NCI-H526 treated with DMSO at 0.1 percent for 48 hours (cell line): Measurements from ENCODE around the gene CNOT9.

Experiments used
- DNase-seq: peaks from one replicate; lab custom pipeline; 2025; lab: John Stamatoyannopoulos, UW

The CNOT9 gene

DNA sequence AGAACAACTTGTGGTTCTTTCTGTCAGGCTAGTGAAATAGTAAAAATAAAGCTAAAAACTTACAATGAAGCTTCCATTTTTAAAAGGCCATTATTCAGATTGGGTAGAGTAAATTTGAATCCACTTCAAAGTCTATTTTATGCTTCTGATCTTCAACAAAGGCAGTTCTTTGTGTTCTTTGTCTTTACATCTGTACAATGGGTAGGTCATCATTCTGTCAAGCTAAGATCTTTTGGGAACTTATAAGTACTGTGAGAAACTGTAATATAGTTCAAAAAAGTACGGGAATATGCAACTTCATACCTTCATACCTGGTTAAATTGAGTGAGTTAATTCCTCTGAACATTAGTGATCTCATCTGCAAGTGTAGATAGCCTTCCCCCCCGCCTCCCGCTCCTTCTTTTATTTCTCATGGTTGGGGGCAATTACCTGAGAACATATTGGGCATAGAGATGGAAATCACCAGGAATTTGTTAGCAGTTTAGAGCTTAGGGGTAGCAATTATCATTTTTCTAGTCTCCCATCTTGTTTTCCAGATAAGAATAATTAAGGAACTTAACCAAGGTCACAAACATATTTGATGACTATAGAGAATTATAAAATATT lies 9.7 kb downstream of the CNOT9 start:
- DNase-seq, result no peak

DNA sequence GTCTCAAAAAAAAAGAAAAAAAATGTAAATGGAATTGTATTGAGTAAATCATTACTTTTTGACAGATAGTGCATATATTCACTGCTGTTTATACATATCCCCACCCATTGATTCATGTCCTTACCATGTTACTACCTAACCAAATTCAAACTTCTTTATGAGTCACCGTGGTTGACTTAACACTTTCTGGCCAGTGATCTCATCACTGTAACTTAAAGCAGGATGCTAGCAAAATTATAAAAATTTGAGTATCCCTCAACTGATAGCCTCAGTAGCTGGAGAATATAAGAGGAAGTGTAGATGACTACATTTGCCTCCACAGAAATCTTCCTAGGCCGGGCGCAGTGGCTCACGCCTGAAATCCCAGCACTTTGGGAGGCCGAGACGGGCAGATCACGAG lies 13.4 kb downstream of the CNOT9 start:
- no peak for DNase-seq

DNA sequence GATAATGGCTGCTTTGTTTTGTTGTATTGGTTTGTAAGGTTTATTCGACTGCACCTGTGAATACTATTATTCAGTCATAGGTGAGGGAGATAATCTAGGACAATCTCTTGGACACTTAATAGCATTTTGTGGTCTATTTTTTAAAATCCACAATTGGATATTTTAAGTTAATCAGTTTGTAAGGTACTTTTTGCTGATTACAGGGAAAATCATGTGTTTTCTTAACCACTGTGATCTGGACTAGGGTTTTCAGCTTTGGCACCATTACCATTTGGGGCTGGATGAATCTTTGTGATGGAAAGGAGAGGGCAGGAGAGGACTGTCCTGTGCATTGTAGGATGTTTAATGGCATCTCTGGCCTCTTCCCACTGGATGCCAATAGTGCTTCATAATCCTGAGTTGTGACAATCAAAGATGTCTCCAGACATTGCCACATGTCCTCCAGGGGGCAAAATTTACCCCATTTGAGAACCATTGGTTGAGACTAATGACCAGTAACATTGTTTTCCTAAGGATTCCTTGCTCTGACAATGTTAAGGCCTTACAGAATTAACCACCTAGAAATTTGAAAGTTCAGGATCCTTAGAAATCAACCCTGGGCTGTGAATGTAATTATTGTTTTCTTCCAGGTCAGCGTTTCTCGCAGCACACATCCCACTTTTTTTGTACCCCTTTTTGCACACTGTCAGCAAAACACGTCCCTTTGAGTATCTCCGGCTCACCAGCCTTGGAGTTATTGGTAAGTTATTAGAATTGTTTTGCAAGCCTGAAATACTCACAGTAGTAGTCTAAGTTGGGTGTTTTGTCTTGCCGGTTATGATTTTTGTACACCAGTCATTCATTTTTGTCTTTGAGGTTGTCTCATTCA lies 15.6 kb downstream of the CNOT9 start:
- DNase-seq, result no peak

DNA sequence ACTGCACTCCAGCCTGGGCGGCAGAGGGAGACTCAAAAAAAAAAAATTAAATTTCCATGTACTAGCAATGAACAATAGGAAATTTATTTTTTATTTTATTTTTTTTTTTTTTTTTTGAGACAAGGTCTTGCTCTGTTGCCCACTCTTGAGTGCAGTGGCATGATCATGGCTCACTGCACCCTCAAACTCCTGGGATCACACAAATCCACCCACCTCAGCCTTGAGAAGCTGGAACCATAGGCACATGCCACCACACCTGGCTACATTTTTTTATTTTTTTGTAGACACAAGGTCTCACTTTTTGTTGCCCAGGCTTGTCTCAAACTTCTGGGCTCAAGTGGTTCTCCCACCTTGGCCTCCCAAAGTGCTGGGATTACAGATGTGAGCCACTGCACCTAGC lies 16.9 kb downstream of the CNOT9 start:
- no peak for DNase-seq

DNA sequence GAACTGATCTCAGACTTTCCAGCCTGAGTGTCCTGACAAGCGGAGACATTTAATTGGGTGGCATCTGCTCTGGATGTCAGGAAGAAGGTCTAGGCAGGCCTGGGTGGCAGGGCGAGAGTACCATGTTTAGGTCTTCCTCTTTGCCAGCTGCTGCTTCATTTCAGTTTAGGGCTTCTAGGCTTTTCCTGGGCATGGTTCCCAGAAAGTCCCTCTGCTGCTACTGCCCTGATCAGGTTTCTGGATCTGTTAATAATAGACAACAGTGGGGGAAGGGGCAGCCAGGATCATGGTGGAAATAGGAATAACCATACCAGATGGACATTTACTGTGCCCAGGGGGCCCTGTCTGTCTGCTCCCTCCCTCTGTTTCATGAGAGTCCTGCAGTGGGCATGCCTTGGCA lies 36.8 kb downstream of the CNOT9 start:
- DNase-seq, result no peak

DNA sequence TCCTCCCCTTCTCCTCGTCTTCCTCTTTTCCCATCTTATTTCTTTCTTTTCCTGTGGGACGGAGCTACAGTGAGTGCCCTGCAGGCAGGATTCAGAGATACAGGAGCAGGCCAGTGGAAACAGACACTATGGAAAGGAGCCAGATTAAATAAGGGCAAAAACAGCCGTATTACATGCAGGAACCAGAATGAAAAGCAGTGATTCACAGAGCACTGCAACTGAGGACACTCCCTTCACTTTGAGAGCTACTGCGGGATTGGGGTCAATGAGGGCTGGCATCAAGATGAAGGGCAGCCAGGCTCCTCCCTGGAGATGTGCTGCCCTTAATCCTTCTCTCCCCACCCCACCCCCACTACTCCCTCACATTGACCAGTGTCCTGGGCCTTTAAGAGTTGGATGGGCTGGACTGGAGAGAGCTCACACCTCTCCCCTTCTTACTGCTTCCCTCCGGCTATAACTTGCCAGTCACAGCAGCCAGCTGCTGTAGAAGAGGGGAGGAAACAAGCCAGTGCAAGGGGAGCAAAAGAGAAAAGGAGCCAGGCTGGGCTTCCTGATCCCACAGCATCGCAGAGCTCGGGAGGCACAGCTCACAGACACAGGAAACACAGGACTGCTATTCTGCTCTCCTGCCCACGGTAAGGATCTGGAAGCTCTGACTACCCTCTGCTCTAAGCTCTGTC lies 38.9 kb downstream of the CNOT9 start, which contains the start of gene PLCD4:
PLCD4 (plus strand) TSS at position 464 of the 680 bp plus-strand sequence. CDS start 7,841 bp downstream, outside the sequence.
- no peak for DNase-seq

DNA sequence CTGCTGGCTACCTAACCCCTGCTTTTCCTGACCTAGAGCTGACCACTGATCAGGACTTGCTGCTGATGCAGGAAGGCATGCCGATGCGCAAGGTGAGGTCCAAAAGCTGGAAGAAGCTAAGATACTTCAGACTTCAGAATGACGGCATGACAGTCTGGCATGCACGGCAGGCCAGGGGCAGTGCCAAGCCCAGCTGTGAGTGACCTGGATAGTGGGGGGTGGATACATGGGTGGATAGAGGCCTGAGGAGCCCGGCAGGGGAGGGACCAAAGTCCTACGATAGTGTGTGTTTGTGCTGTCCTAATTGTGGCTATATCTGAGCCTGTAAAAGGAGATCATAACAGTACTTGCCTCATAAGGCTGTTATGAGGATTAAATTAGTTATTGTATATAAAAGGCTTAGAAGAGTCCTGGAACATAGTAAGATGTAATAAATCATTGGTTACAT lies 47.3 kb downstream of the CNOT9 start:
- DNase-seq, result no peak

DNA sequence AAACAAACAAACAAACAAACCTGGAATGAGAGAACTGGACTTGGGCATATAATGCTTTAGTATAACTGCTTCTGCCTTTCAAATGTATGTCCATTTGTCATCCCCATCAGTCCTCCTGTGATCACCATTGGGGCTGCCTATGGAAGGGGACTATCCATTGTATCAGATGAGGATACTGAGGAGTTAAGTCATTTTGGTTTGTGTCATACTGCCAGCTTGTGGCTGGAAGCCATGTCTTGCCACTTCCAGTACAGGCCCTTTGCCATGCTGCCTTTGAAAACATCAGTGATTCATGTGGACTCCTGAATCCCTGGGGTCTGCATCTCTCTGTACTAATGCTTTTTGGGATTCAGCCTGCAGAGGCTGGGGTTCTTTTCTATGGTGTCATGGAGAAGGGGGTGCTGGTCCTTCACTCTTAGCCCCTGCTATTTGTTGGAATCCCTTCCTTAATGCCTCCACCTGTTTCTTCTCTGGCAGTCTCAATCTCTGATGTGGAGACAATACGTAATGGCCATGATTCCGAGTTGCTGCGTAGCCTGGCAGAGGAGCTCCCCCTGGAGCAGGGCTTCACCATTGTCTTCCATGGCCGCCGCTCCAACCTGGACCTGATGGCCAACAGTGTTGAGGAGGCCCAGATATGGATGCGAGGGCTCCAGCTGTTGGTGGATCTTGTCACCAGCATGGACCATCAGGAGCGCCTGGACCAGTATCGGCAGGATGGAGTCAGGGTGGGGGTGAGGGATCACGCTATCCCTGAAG lies 49.6 kb downstream of the CNOT9 start:
- no peak for DNase-seq

DNA sequence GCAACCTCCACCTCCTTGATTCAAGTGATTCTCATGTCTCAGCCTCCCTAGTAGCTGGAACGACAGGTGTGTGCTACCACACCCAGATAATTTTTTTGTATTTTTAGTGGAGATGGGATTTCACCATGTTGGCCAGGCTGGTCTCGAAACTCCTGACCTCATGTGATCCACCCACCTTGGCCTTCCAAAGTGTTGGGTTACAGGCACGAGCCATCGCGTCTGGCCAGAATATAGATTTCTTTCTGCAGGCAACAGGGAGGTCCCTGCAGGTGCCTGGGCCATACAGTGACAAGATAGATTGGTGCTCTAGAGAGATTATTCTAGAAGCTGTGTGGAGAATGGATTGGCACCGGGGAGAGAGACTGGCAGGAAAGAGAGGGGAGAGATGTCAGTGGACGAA lies 52.4 kb downstream of the CNOT9 start:
- no peak for DNase-seq

DNA sequence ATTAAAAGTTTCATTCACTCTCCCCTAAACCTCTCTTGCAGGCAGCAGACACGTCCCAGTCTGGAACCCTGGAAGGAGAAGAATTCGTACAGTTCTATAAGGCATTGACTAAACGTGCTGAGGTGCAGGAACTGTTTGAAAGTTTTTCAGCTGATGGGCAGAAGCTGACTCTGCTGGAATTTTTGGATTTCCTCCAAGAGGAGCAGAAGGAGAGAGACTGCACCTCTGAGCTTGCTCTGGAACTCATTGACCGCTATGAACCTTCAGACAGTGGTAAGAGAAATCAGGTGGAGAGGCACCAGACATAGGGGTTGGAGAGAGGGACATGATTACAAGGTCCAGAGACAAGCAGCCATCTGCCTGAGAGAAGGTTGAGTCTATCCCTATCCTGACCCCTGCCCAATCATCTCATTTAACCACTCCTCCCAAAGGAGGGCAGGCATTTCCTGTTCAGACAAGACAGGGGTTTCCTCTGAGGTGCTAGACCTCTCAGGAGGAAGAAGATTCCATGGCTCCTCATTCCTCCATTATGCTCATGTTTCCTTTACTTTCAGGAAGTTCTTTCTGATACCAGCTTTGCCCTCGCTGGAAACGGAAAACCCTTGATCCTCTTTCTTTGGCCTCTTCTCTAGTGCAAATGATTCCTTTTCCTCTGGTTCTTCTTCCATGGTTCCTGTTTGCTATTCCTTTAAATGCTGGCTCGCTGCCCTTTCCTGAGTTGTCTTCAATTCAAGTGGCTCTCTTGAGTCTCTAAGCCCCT lies 54.1 kb downstream of the CNOT9 start:
- DNase-seq, result no peak

DNA sequence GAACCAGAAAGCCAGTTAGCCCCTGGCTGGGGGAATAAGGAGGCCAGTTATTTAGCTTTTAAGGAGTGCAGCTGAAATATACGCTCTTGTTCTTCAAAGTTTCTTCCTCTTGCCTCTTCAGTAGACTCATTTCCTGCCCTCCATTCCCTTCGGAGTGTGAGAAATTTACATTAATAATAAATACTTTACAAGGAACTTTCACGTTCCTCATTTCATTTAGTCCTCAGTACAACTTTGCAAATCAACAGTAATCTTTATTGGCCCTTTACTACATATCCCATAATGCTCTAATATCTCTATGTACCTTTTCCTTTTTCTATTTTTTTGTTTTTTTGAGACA lies 54.7 kb downstream of the CNOT9 start:
- DNase-seq, result no peak

DNA sequence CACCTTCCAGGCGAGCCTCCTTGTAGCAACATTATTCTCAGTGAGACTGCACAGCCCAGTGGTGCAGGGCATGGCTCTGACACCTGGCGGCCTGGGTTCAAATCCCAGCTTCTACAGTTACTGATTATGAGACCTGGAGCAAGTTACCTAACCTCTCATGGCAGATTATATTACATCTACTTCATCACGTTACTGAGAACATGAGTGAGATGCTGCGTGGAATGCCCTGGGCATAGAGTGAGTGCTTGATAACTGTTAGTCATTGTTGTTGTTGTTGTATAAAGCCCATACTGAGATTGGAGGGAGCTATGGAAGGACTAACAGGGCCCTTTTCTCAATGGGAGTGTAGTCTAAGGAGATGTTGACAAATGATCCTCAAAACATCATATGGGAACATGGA lies 57.7 kb downstream of the CNOT9 start:
- DNase-seq, result no peak

DNA sequence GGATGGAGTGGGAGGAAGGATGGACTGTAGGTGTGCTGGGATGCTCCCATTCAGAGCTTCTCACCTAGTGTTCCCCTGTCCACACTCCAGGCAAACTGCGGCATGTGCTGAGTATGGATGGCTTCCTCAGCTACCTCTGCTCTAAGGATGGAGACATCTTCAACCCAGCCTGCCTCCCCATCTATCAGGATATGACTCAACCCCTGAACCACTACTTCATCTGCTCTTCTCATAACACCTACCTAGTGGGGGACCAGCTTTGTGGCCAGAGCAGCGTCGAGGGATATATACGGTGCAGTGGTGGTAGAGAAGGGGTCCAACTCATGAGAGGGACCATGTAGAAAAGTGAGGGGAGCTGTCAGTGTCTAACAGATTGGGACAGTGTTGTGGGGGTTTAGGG lies 59.3 kb downstream of the CNOT9 start:
- no peak for DNase-seq

DNA sequence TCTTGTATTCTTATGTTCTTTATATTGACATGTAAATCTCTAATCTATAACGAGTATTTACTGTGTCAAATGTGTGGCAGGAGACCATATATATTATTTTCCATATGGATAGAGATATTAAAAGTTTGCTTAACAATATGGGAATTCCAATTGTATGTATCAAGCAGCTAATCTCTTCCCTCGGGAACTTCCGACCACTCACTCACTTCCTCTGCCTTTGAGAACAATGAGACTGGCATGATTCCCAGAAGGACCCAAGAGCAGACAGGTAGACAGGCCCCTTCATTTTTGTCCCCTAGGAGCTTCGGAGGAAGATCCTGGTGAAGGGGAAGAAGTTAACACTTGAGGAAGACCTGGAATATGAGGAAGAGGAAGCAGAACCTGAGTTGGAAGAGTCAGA lies 63.2 kb downstream of the CNOT9 start:
- DNase-seq, result no peak

DNA sequence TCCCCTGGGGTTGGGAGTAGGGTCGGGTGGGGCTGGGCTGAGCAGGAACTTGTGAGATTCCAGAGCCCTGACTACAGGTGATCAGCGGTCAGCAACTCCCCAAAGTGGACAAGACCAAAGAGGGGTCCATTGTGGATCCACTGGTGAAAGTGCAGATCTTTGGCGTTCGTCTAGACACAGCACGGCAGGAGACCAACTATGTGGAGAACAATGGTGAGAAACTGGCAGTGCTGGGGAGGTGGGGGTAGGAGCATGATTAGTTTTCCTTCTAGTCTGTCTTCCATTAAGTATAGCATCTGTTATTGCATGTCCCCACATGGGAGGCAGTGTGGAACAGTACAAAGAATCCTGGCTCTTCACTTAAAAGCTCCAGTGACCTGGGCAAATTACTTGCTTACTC lies 67.1 kb downstream of the CNOT9 start:
- DNase-seq, result no peak

DNA sequence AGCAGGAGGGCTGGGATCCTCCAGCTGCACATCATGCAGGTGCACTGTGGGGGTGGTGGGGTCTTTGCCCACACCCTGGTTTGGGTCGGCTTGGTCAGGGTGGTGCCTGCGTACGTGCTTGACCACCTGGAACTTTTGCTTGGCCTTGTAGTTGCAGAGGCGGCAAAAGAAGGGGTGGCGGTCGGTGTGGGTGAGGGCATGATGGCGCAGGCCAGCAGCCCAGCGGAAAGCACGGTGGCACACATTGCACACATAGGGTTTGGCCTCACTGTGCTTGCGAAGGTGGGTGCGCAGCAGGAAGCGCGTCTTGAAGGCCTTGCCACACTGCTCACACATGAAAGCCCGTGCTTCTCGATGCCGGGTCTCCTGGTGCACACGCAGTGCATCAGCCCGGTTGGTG lies 69.7 kb downstream of the CNOT9 start:
- no peak for DNase-seq

DNA sequence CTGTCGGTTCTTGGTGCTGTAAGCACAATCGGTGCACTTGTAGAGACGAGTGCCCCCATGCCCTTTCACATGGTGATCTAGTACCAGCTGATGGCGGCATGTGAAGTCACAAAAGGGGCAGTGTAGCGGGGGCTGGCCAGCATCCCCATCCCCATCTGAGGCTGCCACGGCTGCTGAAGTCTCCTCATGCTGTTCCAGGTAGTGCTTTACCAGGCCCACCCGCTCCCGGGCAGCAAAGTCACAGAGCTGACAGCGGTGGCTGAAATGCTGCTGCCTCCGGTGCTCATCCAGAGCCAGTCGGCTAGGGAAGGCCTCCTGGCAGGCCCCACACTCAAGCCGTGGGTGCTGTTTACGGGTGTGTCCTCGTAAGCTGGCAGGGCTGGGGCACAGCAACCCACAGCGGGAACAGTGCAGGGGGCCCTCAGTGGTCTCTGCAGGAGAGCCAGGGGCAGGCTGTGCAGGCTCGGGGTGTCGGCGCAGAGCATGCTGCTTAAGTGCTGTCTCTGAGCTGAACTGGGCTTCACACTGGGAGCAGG lies 73.5 kb downstream of the CNOT9 start:
- DNase-seq, result no peak

DNA sequence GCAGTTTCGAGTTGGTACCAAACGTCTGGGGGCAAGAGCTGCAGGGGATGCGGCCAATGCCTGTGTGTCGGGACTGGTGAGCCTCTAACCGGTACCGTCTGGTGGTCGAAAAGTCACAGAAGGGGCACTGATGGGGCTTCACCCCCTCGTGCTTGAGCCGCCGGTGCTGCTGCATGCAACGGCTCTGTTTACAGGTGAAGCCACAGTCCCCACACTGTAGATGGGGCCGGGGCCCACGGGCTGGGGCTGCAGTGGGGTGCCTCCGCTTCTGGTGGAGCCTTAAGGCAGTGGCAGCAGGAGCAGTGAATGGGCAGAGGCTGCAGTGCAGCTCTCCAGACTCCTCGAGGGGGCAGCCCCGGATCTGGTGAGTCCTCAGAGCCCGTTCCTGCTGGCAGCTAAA lies 74.1 kb downstream of the CNOT9 start:
- no peak for DNase-seq

DNA sequence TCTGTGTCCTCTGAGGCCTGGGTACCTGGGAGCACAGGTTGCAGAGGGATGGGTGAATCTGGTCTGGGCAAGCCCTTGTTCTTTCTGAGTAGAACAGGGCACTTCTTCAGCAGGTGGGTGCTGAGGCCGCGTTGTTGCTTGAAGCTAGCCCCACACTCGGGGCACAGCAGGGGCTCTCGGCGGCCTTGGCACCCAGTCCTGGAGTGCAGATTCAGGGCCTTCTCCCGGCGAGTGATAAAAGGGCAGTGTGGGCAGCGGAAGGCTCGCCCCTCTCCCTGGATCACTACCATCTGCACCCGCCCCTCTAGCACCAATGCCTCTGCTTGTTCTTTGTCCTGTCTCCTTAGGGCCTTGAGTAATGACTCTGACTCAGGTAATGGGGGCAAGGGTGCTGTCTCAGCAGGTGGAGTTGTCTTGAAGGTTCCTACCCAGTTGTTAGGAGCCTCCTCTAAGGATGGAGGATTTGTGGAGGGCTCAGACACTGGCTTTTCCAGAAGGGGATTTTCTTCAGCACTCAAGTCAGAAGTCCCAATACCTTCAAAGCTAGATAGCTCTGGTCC lies 75.2 kb downstream of the CNOT9 start:
- no peak for DNase-seq

DNA sequence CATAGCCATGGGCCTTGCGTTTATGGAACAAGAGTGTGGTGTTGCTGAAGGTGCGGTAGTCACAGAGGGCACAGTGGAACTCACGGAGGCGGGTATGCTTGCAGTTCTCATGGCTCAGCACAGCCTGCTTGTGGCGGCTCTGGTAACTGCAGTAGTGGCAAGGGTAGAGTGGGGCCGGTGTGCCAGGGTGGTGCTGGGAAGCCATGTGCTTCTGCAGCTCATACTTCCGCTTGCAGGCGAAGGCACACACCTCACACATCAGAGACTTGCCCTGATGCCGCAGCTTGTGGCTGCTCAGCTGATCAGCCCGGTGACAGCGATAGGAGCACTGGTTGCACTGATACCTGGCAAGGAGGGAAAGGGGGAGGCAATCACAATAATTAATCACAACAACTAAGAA lies 76.1 kb downstream of the CNOT9 start:
- DNase-seq, result no peak

DNA sequence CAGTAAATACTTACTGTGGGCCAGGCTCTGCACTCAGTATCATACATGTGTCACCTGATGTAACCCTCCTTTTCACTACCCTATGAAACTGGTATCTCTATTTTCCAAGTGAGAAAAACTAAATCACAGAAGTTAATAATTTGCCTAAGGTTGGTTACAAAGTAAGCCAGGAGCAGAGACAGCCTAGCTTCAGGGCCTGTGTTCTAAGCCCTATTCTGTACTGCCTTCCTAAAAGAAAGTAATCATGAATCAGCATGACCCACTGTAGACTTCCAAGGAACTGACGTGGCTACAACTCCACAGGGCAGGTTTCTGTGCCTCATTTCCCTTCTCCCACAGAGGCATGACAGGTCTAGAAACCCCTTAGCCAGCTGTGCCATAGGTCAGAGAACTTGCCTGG lies 76.5 kb downstream of the CNOT9 start:
- DNase-seq, result no peak
